ENCODE results near the gene FGF12. TPM values are rescaled to one million over a fixed set of nuclear protein-coding genes. Genes with fewer than 3 reads are reported as not detected.

FGF12 gene
- under 0.01 TPM in 1 of 2 replicates, not detected in the other for total RNA-seq (ENCODE audit: low replicate concordance)

DNA sequence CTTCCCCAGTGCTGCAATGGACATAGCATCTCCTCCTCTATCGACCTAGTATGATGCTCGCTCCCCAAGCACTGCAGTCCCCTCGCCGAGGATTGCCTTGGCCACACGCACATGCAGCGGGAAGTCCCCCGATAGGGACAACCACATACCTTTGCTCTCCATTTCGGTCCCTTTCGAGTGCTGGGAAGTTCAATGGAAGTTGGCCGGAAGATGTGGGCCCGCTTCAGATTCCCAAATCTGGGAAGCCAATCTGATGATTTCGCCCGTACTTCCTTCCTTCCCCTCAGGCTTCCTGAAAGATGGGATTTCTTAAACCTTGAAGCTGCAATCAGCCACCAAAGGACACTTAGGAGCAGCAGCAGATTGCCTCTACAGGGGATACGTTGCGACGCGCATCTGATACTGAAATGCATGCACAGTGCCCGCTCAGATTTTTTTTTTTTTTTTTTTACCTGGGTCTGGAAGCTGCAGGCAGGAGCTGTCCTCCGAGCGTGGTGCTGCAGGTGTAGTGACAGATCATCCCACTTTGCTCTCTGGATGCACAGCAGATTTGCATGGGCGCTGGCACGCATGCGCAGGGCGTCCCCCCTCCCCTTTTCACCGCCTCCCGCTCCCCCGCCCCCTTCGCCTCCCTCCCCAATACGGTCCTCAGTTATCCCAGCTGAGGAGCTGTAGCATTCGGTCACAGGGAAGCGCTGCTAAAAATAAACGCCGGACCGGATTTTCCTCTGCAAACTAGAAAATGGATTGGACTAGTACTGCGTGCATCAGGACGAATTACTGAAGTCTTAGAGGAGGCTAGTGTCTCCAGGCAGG lies at the start of gene FGF12:
Gene FGF12 (minus strand): TSS at position 510 of the 816 bp plus-strand sequence.

Other genes with a start within 250 kb of the FGF12 start
- 2.3 and 8.3 TPM in 2 replicates for gene MB21D2, start 190.3 kb upstream of the FGF12 start, total RNA-seq (ENCODE audit: low replicate concordance)

All from smooth muscle cell of the coronary artery (primary cell).